HG02759 (cell line): ENCODE measurements around the gene SLC25A21.
"Not testable (repeated sequence)": the region's sequence is repeated elsewhere in the genome, so short reads cannot be mapped to it uniquely, and the experiment has no call there.

ENCODE experiments used
- ATAC-seq: cut with Tn5 transposase; IDR thresholded peaks from one replicate; pipeline ENCODE4 v1.9.1; 2021; ENCODE audit warnings: mild to moderate bottlenecking, moderate library complexity; ENCODE audit not compliant: unreplicated experiment

The SLC25A21 gene

GRCh38 chr14:36896300-36896699 lies 276.1 kb downstream of the SLC25A21 start:
- ATAC-seq, result not testable (repeated sequence)

- ATAC-seq, result no peak
Observed at GRCh38 chr14:36884049-36884448, 288.4 kb downstream of the SLC25A21 start.

GRCh38 chr14:36880276-36880675 lies 292.1 kb downstream of the SLC25A21 start:
- ATAC-seq, result no peak

GRCh38 chr14:36879558-36879957 lies 292.8 kb downstream of the SLC25A21 start:
- peak; percentile 66 for ATAC-seq

GRCh38 chr14:36874396-36875138 lies 297.8 kb downstream of the SLC25A21 start:
- ATAC-seq, result no peak

- ATAC-seq, result no peak
Observed at GRCh38 chr14:36870776-36871175, 301.6 kb downstream of the SLC25A21 start.

- no peak for ATAC-seq
Observed at GRCh38 chr14:36869125-36869524, 303.3 kb downstream of the SLC25A21 start.

- ATAC-seq, result peak; percentile 79
Observed at GRCh38 chr14:36866867-36867266, 305.5 kb downstream of the SLC25A21 start.

- ATAC-seq, result no peak
Observed at GRCh38 chr14:36863271-36863670, 309.1 kb downstream of the SLC25A21 start.

- not testable (repeated sequence) for ATAC-seq
Observed at GRCh38 chr14:36862237-36862636, 310.2 kb downstream of the SLC25A21 start.

- no peak for ATAC-seq
Observed at GRCh38 chr14:36860831-36861230, 311.6 kb downstream of the SLC25A21 start.

GRCh38 chr14:36859119-36859518 lies 313.3 kb downstream of the SLC25A21 start:
- ATAC-seq, result no peak

GRCh38 chr14:36857842-36858445 lies 314.5 kb downstream of the SLC25A21 start:
- ATAC-seq, result no peak

GRCh38 chr14:36857136-36857535 lies 315.3 kb downstream of the SLC25A21 start:
- no peak for ATAC-seq

- no peak for ATAC-seq
Observed at GRCh38 chr14:36856095-36856878, 316.1 kb downstream of the SLC25A21 start.

- no peak for ATAC-seq
Observed at GRCh38 chr14:36855396-36855795, 317.0 kb downstream of the SLC25A21 start.

- ATAC-seq, result no peak
Observed at GRCh38 chr14:36852981-36853691, 319.3 kb downstream of the SLC25A21 start.

- no peak for ATAC-seq
Observed at GRCh38 chr14:36848213-36848612, 324.2 kb downstream of the SLC25A21 start.

GRCh38 chr14:36847366-36847765 lies 325.0 kb downstream of the SLC25A21 start:
- ATAC-seq, result no peak

- ATAC-seq, result no peak
Observed at GRCh38 chr14:36845356-36846012, 326.9 kb downstream of the SLC25A21 start.
